ENCODE results near the gene DNASE1L3.
"Not testable (repeated sequence)": the region's sequence is repeated elsewhere in the genome, so short reads cannot be mapped to it uniquely, and the experiment has no call there.

- not testable (repeated sequence) for TF ChIP-seq POLR2AphosphoS5, POLR2A (IDR thresholded peaks at IDR 0.05)
- TF ChIP-seq, protein P1, sequence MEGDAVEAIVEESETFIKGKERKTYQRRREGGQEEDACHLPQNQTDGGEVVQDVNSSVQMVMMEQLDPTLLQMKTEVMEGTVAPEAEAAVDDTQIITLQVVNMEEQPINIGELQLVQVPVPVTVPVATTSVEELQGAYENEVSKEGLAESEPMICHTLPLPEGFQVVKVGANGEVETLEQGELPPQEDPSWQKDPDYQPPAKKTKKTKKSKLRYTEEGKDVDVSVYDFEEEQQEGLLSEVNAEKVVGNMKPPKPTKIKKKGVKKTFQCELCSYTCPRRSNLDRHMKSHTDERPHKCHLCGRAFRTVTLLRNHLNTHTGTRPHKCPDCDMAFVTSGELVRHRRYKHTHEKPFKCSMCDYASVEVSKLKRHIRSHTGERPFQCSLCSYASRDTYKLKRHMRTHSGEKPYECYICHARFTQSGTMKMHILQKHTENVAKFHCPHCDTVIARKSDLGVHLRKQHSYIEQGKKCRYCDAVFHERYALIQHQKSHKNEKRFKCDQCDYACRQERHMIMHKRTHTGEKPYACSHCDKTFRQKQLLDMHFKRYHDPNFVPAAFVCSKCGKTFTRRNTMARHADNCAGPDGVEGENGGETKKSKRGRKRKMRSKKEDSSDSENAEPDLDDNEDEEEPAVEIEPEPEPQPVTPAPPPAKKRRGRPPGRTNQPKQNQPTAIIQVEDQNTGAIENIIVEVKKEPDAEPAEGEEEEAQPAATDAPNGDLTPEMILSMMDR (IDR thresholded peaks at IDR 0.05 in 8 of 11, conservative IDR thresholded peaks at IDR 0.05 in 3 of 11), result not testable (repeated sequence)
Observed at GRCh38 chr3:58242860-58243259, 32.1 kb upstream of the DNASE1L3 start.

Data from spleen (tissue), 7 donors.